AG04449 (cell line): ENCODE results near the gene CD276.

ENCODE experiments used
- CTCF ChIA-PET: fragments of 350-600 bp; formaldehyde crosslinking; extraction: SDS; loops from one replicate; lab custom pipeline; 2021; ENCODE audit warnings: antibody characterized with exemption; lab: Yijun Ruan, JAX
- POLR2A ChIA-PET: fragments of 400-600, 350-600 bp; formaldehyde crosslinking; extraction: SDS; loops from one replicate; lab custom pipeline; 2020; ENCODE audit warnings: antibody characterized with exemption, inconsistent platforms; lab: Yijun Ruan, JAX
- DNase-seq: peaks from one replicate; pipeline ENCODE4 v3.0.0-alpha.2; 2010; ENCODE audit warnings: low read depth, low spot score
- H3K4me3 ChIP-seq: 2 replicates; pipeline ENCODE4 v1.5.1; 2011; ENCODE audit warnings: low read depth, mild to moderate bottlenecking, control low read depth, low read length
- TF ChIP-seq, protein P1 (sequence below): IDR thresholded peaks from one replicate; pipeline ENCODE4 v1.5.1; 2011; ENCODE audit warnings: mild to moderate bottlenecking, moderate library complexity, low read length, control low read depth, inconsistent platforms; ENCODE audit not compliant: insufficient read depth; ENCODE audit errors: missing control alignments

CD276 gene

GRCh38 chr15:73750438-73750837 is 66.3 kb downstream of the CD276 start:
- POLR2A ChIA-PET, result interaction anchor here (0.6 kb wide), 1 partner anchor 25 kb away, joined by 3 read pairs; no protein-coding TSS in a partner anchor
- H3K4me3 ChIP-seq, result no peak overlapping the region
- CTCF ChIA-PET, result interaction anchor here (1.0 to 1.6 kb wide), 2 partner anchors 9 to 123 kb away, joined by 3 to 4 read pairs; partner anchors contain the start of gene TBC1D21
- no peak for DNase-seq
- TF ChIP-seq, protein P1, sequence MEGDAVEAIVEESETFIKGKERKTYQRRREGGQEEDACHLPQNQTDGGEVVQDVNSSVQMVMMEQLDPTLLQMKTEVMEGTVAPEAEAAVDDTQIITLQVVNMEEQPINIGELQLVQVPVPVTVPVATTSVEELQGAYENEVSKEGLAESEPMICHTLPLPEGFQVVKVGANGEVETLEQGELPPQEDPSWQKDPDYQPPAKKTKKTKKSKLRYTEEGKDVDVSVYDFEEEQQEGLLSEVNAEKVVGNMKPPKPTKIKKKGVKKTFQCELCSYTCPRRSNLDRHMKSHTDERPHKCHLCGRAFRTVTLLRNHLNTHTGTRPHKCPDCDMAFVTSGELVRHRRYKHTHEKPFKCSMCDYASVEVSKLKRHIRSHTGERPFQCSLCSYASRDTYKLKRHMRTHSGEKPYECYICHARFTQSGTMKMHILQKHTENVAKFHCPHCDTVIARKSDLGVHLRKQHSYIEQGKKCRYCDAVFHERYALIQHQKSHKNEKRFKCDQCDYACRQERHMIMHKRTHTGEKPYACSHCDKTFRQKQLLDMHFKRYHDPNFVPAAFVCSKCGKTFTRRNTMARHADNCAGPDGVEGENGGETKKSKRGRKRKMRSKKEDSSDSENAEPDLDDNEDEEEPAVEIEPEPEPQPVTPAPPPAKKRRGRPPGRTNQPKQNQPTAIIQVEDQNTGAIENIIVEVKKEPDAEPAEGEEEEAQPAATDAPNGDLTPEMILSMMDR, result no peak

DNA sequence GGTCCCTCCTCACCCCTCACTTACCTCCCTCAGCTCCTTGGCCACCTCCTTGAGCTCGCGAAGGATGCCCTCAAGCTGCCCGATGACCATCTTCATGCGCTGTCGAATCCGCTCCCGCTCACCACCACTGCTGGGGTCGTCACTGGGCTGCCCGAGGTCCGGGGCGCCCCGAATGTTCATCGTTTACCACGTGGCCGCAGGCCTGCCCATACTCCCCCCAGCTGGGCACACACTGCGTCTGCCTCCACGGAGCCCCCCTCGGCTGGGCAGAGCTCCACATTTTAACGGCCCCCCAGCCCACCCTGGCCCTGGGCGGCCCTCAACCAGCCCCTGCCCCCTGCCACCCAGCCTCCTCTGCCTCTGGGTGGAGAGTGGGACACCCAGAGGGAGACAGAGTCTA is 66.8 kb downstream of the CD276 start:
- no peak for DNase-seq
- ChIA-PET CTCF (interaction anchor here (1.0 to 1.6 kb wide), 2 partner anchors 8 to 123 kb away, joined by 3 to 4 read pairs; partner anchors contain the start of gene TBC1D21), POLR2A (interaction anchor here (0.6 kb wide), 1 partner anchor 25 kb away, joined by 3 read pairs; no protein-coding TSS in a partner anchor)
- TF ChIP-seq, protein P1, result no peak
- no peak overlapping the region for H3K4me3 ChIP-seq

DNA sequence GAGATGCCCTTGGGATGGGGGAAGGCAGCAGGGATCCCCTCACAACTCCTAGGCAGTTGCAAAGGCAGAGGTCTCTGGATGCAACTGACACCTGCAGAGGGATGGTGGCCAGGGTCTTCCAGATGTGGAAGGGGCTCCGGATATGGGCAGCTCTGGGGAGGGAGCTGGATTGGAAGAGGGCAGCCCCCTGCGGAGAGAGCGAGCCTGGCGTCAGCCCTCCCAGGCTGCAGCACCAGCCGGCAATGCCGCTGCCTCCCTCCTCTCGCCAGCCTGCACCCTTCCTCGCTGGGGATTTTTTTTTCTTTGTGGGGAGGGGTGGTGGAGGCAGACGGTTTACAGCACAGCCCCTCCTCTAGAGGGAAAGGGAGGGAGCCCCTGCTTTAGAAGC is 67.3 kb downstream of the CD276 start:
- CTCF ChIA-PET, result no interaction called here
- TF ChIP-seq, protein P1, result no peak
- H3K4me3 ChIP-seq, result no peak overlapping the region
- no peak for DNase-seq
- POLR2A ChIA-PET, result no interaction called here

DNA sequence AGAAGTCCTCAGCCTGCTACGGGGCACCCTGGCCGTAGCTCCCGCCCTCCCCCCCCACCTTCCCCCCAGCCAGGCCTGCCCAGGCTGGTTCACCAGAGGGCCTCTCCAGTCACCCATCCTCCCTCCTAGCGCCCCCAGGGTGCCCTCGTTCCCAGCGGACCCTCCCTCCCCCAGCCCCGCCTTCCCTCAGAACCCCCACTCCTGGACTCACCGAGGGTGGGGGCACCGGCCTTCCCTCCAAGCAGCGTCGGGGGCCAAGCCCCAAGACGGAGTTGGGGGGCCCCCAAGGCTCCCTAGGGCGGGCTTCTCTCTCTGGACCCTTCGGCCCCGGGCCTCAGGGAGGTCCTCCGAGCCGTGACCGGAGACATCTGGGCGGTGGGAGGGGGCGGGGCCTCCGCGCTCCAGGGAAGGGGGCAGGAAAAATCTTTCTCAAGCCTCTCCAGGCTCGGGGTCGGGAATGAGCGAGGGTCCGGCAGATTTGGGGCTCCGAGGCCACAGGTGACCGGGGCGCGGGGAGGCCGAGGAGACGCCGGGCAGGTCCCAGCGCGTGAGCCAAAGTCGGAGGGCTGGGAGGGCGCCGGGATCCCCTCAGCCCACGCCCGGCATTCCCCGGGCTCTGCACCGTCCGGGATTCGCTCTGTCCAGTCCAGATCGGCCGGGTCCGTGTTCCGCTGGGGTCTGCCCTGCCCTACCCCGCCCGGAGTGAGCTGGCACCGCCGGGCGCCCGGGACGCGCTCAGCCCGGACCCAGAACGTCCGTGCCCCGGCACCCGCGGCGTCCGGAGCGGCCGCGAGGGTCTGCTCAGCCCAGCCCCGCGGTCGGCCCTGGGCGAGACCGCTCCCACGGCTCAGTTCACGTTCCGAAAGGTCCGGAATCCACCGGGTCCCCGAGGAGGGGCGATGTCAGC is 68.0 kb downstream of the CD276 start:
- TF ChIP-seq, protein P1, result no peak
- no peak for DNase-seq
- ChIA-PET CTCF (interaction anchor here (1.3 kb wide), 1 partner anchor 1439 kb away, joined by 3 read pairs; no protein-coding TSS in a partner anchor), POLR2A (no interaction called here)
- H3K4me3 ChIP-seq, result peak overlapping the region; percentile 49

DNA sequence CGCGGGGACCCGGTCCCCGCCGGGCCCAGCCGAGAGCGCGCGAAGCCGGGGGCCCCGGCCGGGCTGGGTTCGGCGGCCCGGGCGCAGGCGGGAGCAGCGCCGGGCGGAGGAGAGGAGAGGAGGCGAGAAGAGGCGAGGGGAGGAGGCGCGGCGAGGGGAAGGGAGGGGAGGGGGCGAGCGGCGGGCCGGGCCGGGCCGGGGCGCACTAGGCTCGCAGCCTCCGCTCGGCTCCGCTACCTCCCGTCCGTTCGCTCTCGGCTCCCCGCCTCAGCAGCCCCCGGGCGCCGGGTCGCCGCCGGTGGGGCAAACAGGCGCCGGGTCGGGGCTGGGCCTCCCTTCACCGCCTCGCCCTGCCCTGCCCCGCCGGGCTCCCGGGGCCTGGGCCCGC is 68.6 kb downstream of the CD276 start:
- DNase-seq, result no peak
- POLR2A ChIA-PET, result no interaction called here

More for the DNA sequence above, 68.6 kb downstream of the CD276 start:
- TF ChIP-seq, protein P1, result no peak
- peak overlapping the region; percentile 49 for H3K4me3 ChIP-seq
- CTCF ChIA-PET, result interaction anchor here (1.1 to 1.5 kb wide), 4 partner anchors 32 to 1440 kb away, joined by 3 read pairs; no protein-coding TSS in a partner anchor
